Keratinocyte (primary cell): ENCODE results near the gene ATXN7L1. TPM values are rescaled to one million over a fixed set of nuclear protein-coding genes. Genes with fewer than 3 reads are reported as not detected.

ENCODE experiments used
- DNase-seq: peaks from one replicate; pipeline ENCODE4 v3.0.0-alpha.2; 2011; ENCODE audit warnings: low read depth, missing footprints, low spot score
- FAIRE-seq: peaks from 2 replicates; lab custom pipeline; 2011; peaks lifted over from hg19 to GRCh38; lab: Jason Lieb, UNC
- H2AFZ ChIP-seq: 2 replicates; pipeline ENCODE4 v1.6.0; 2012; ENCODE audit warnings: low read length, control low read depth, inconsistent platforms; ENCODE audit not compliant: control insufficient read depth
- H3K27ac ChIP-seq: 2 replicates; pipeline ENCODE4 v1.5.1; 2011; ENCODE audit warnings: low read length; ENCODE audit not compliant: control insufficient read depth, insufficient read depth
- H3K27me3 ChIP-seq: 3 replicates; pipeline ENCODE4 v1.6.0; 2011; ENCODE audit warnings: low read length; ENCODE audit not compliant: control insufficient read depth, insufficient read depth; ENCODE audit errors: extremely low read depth
- H3K36me3 ChIP-seq, 2 experiments: 2 replicates in 1 of 2; 3 replicates in 1 of 2; pipeline ENCODE4 v1.5.1; 2011; ENCODE audit warnings: low read length in 2 of 2, mild to moderate bottlenecking in 1 of 2; ENCODE audit not compliant: control insufficient read depth in 2 of 2, insufficient read depth in 2 of 2; ENCODE audit errors: extremely low read depth in 1 of 2
- H3K4me1 ChIP-seq: 3 replicates; pipeline ENCODE4 v1.5.1; 2011; ENCODE audit warnings: low read length; ENCODE audit not compliant: control insufficient read depth, insufficient read depth; ENCODE audit errors: extremely low read depth
- H3K4me2 ChIP-seq: 3 replicates; pipeline ENCODE4 v1.6.0; 2011; ENCODE audit warnings: low read depth, low read length; ENCODE audit not compliant: control insufficient read depth, insufficient read depth; ENCODE audit errors: extremely low read depth
- H3K4me3 ChIP-seq, 3 experiments: fragments of 200-600 bp in 1 of 3; sonication (generic) in 1 of 3; 2 replicates in 2 of 3; 3 replicates in 1 of 3; pipeline ENCODE4 v1.5.1; 2011 to 2016; ENCODE audit warnings: low read length in 3 of 3, mild to moderate bottlenecking in 3 of 3, control low read depth in 2 of 3, inconsistent platforms in 1 of 3, low read depth in 1 of 3, mixed read lengths in 1 of 3, mixed run types in 1 of 3, moderate library complexity in 1 of 3; ENCODE audit not compliant: control insufficient read depth in 2 of 3, insufficient read depth in 2 of 3; ENCODE audit errors: extremely low read depth in 1 of 3
- H3K79me2 ChIP-seq: 2 replicates; pipeline ENCODE4 v1.6.0; 2012; ENCODE audit warnings: low read length; ENCODE audit not compliant: control insufficient read depth, insufficient read depth
- H3K9ac ChIP-seq: 3 replicates; pipeline ENCODE4 v1.6.0; 2011; ENCODE audit warnings: low read length; ENCODE audit not compliant: control insufficient read depth, insufficient read depth; ENCODE audit errors: extremely low read depth
- H3K9me1 ChIP-seq: 3 replicates; pipeline ENCODE4 v1.6.0; 2011; ENCODE audit warnings: low read length; ENCODE audit not compliant: control insufficient read depth, insufficient read depth; ENCODE audit errors: extremely low read depth
- H3K9me3 ChIP-seq: 2 replicates; pipeline ENCODE4 v1.5.1; 2012; ENCODE audit warnings: low read depth, low read length; ENCODE audit not compliant: control insufficient read depth
- H4K20me1 ChIP-seq: 3 replicates; pipeline ENCODE4 v1.6.0; 2011; ENCODE audit warnings: low read length; ENCODE audit not compliant: control insufficient read depth, insufficient read depth; ENCODE audit errors: extremely low read depth
- EZH2 ChIP-seq: IDR thresholded peaks from one replicate; pipeline ENCODE4 v1.6.1; 2012; ENCODE audit warnings: inconsistent platforms, mild to moderate bottlenecking, low read length, moderate library complexity
- dilution Hi-C: fragments of 300-500 bp; cut with MboI; formaldehyde crosslinking; loops from one replicate; pipeline ENCODE4 v1.7.0; 2020; ENCODE audit warnings: low sequenced_read_pairs; ENCODE audit not compliant: extremely low pct_ligation_motif_present
- polyA plus RNA-seq, 5 experiments: library from polyadenylated mRNA; depleted of rRNA in 3 of 5; stranded (reverse) in 3 of 5; stranded (forward) in 1 of 5; unstranded in 1 of 5; fragments of >200 nt; gene quantifications; 1 replicate in 1 of 5; 2 replicates in 3 of 5; 3 replicates in 1 of 5; pipeline versions ENCODE4 v1.2.1 to v1.2.3, GENCODE V29; 2011 to 2012; ENCODE audit warnings: missing spikeins in 2 of 5, low read depth in 1 of 5, low replicate concordance in 1 of 5
- TF ChIP-seq, protein P1 (sequence below), 3 experiments: IDR thresholded peaks in 1 of 3; conservative IDR thresholded peaks in 1 of 3; optimal IDR thresholded peaks in 1 of 3; 2 replicates in 2 of 3; 3 replicates in 1 of 3; pipeline versions ENCODE3 to v1.5.1; 2011; ENCODE audit warnings: low read length in 3 of 3, mild to moderate bottlenecking in 3 of 3, moderate library complexity in 2 of 3, control low read depth in 1 of 3, inconsistent platforms in 1 of 3; ENCODE audit not compliant: insufficient read depth in 2 of 3; ENCODE audit errors: extremely low read depth in 1 of 3

ATXN7L1 gene
- polyA plus RNA-seq, 1 donor (not counting 4 experiments of a cell fraction or from before 2014, with no cell fraction given), result 4.8 TPM

DNA sequence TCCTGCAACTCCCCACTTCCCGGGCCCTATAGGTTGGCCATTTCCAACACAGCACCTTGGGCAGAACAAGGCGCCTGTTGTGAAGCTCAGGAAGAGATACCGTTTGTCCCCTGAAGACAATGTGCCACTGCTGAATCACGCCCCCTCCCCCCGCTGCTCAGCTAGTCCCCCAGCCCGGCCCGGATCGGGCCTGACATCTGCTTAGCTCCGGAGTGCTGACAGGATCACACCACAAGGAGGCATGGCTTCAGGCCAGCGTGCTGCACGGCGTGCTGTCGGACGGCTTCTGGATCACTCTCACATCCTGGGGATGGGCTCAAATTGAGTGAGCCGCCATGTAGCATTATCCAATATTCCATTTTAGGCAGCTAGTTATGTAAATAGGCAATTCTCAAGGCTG lies 233.0 kb downstream of the ATXN7L1 start:
- DNase-seq (no peak), FAIRE-seq (no peak)
- Histone ChIP-seq H3K79me2 (no peaks in the 10 kb centered on the region), H3K4me1 (no peaks in the 10 kb centered on the region), H3K4me3 (no peak overlapping the region), H2AFZ (no peak overlapping the region), H3K4me2 (no peak overlapping the region), H3K9me1 (no peaks in the 10 kb centered on the region), H3K9ac (no peak overlapping the region), H3K27me3 (no peaks in the 10 kb centered on the region), H4K20me1 (no peaks in the 10 kb centered on the region), H3K27ac (no peak overlapping the region), H3K36me3 (peaks cover 0 to 4% of the 10 kb centered on the region in 2 experiments), H3K9me3 (no peaks in the 10 kb centered on the region)
- dilution Hi-C loops, result no loop called here
- TF ChIP-seq, protein P1, sequence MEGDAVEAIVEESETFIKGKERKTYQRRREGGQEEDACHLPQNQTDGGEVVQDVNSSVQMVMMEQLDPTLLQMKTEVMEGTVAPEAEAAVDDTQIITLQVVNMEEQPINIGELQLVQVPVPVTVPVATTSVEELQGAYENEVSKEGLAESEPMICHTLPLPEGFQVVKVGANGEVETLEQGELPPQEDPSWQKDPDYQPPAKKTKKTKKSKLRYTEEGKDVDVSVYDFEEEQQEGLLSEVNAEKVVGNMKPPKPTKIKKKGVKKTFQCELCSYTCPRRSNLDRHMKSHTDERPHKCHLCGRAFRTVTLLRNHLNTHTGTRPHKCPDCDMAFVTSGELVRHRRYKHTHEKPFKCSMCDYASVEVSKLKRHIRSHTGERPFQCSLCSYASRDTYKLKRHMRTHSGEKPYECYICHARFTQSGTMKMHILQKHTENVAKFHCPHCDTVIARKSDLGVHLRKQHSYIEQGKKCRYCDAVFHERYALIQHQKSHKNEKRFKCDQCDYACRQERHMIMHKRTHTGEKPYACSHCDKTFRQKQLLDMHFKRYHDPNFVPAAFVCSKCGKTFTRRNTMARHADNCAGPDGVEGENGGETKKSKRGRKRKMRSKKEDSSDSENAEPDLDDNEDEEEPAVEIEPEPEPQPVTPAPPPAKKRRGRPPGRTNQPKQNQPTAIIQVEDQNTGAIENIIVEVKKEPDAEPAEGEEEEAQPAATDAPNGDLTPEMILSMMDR (optimal IDR thresholded peaks at IDR 0.05 in 1 of 3, IDR thresholded peaks at IDR 0.05 in 1 of 3, conservative IDR thresholded peaks at IDR 0.05 in 1 of 3; ENCODE audit: extremely low read depth in 1 of 3, insufficient read depth in 2 of 3, low read length in 3 of 3), result no peak
- no peak for TF ChIP-seq EZH2

DNA sequence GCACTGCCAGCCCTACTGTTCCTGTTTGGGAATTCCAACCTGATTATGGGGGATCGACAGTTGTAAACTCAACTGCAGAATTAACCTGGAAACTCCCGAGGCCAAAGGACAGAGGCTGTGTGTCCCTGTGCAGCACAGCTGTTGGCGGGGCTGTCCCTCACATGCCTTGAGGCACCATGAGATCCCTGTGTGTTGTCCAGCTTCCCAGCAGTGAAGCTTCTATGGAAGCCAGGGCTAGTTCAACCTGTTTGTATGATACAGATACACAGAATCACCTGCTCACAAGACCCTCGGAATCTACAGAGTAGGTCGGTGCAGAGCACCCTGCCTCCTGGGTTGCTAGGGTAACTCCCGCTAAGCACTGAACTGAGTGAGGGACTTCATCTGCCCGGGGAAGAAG lies 234.1 kb downstream of the ATXN7L1 start:
- no peaks in the 10 kb centered on the region for H3K79me2 ChIP-seq
- FAIRE-seq (no peak), DNase-seq (no peak)
- H3K4me2 ChIP-seq, result no peak overlapping the region
- H3K36me3 ChIP-seq, result peaks cover 0 to 6% of the 10 kb centered on the region in 2 experiments
- H3K27ac ChIP-seq, result no peak overlapping the region
- no peaks in the 10 kb centered on the region for H3K27me3 ChIP-seq
- no peaks in the 10 kb centered on the region for H3K9me1 ChIP-seq
- H3K4me1 ChIP-seq, result no peaks in the 10 kb centered on the region
- H4K20me1 ChIP-seq, result no peaks in the 10 kb centered on the region
- dilution Hi-C loops, result no loop called here
- H2AFZ ChIP-seq, result no peak overlapping the region
- H3K4me3 ChIP-seq, result no peak overlapping the region
- no peak for TF ChIP-seq EZH2
- TF ChIP-seq, protein P1 (optimal IDR thresholded peaks at IDR 0.05 in 1 of 3, IDR thresholded peaks at IDR 0.05 in 1 of 3, conservative IDR thresholded peaks at IDR 0.05 in 1 of 3; ENCODE audit: extremely low read depth in 1 of 3, insufficient read depth in 2 of 3, low read length in 3 of 3), result no peak
- H3K9me3 ChIP-seq, result no peaks in the 10 kb centered on the region
- H3K9ac ChIP-seq, result no peak overlapping the region
